Measurements from ENCODE around the gene UBAC1.
"Not testable (repeated sequence)": the region's sequence is repeated elsewhere in the genome, so short reads cannot be mapped to it uniquely, and the experiment has no call there.

UBAC1 gene

DNA sequence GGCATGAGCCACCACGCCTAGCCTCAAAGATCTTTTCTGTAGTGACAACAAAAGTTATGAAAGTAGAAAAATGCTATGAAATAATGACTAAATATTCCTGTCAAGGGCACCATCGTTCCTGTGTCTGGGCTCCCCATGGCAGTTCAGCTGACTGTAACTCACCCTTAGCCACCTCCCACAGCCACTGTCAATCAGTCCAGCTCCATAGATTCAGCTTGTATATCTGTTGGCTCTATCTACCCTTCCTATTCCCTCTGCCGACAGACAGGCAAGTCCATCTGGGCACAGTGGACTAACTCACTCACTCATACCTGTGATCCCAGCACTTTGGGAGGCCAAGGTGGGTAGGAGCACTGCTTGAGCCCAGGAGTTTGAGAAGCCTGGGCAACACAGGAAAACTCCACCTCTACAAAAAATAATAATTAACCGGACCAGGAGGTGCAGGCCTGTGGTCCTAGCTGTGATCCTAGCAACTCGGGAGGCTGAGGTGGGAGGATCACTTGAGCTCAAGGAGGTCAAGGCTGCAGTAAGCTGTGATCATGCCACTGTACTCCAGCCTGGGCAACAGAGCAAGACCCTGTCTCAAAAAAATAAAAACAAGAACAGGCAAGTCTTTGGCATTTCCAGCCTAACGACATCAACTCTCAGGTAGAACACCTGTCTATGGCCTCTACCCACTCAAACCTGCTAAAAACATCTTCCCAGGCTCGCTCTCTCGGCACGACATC is 60.0 kb downstream of the UBAC1 start:
- DNase-seq (ENCODE audit: low spot score): no peak

DNA sequence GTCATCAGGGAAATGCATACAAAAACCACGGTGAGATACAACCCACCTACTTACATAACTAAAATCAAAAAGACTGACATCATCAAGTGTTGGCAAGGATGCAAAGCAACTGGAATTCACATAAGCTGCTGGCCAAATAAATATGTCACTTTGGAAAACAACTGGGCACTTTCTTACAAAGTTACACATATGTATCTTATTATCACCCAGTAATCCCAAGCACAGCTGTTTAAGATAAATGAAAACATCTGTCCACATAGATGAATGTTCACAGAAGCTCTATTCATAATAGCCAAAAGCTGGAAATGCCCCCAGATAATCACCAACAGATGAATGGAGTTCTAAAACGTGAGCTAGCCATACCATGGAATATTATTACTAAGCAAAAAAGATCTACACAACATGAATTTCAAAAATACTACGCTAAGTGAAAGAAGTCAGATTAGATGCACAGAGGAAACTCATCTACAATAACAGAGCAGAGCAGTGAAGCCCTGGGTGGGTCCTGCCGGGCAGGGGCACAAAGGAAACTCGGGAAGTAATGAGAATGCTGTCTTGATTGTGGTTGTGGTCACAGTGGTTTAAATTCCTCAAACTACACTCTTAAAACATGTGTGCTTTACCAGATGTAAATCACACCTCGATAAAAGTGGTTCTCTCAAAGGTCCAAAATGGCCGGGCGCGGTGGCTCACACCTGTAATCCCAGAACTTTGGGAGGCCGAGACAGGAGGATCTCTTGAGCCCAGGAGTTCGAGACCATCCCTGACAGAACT is 62.4 kb downstream of the UBAC1 start:
- DNase-seq (ENCODE audit: low spot score): no peak

DNA sequence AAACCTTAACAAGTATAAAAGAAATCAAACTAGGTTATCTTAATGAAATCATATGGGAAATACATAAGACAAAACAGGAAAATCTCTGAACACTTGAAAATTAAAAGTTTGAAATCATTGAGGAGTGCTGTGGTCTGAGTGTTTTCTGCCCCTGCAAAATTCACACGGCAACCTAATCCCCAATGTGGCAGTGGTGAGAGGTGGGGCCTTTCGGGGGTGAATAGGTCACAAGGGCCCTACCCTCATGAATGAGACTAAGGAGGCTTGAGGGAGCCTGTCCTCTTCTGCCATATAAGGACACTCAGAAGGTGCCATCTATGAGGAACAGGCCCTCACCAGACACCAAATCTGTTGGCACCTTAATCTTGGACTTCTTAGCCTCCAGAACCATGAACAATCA is 64.5 kb downstream of the UBAC1 start:
- no peak for DNase-seq (ENCODE audit: low spot score)

DNA sequence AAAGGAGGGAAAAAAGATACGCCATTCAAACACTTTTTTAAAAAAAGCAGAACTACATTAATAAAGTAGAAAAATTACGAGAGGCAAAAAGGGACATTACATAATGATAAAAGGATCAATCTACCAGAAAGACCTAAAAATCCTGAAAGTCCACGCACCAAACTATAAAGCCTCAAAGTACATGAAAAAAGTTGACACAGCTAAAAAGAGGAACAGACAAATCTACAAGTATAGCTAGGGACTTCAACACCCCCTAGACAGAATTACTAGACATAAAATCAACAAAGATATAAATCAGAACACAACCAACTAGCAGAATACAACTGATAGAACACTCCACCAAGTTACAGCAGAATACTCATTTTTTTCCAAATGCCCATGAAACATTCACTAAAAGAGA is 65.0 kb downstream of the UBAC1 start:
- no peak for DNase-seq (ENCODE audit: low spot score)

DNA sequence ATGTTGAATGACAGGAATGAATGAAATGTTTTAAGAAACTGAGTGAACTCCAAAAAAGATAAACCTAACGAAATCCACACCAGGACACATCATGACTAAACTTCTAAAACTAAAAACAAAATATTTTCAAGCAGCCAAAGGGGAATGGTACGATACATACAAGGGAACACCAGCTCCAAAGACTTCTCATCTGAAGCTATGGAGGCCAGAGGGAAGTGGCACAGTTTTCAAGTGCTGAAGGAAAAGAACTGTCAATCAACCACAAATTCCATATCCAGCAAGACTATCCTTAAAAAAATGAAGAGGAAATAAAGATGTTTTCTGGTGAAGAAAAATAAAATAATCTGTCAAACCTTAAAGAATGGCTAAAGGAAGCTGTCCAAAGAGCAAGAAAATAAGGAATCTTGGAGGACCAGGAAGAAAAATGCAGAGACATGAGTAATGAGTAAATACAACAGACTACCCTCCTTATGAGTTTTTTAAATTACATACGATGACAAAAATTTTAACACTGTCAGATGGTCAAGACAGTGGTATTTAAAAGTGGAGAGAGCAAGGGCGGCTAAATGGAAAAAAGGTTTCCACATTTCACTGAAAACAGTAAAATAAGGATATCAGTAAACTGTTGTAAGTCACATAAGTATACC is 65.8 kb downstream of the UBAC1 start:
- DNase-seq (ENCODE audit: low spot score): no peak

DNA sequence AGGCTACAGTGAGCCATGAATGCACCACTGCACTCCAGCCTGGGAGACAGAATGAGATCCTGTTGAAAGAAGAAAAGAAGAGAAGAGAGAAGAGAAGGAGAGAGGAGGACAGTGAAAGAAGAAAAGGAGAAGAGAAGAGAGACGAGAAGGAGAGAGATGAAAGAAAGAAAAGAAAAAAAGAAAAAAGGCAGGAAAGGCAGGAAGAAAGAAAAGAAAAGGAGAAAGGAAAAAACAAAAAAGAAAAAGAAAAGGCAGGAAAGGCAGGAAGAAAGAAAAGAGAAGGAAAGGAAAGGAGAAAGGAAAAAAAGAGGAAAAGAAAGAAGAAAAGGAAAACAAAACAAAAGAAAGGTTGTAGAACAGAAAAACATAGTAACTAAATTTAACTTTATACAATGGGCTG is 68.1 kb downstream of the UBAC1 start:
- no peak for DNase-seq (ENCODE audit: low spot score)

DNA sequence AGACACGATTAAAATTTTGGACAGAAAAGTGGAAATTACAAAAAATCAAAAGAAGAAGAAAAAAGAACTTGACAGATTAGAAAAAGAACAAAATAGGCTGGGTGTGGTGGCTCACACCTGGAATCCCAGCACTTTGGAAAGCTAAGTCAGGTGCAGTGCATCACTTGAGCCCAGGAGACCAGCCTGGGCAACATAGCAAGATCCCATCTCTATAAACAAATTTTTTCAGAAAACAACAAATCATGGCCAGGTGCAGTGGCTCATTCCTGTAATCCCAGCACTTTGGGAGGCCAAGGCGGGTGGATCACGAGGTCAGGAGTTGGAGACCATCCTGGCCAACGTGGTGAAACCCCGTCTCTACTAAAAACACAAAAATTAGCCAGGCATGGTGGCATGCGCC is 68.8 kb downstream of the UBAC1 start:
- not testable (repeated sequence) for DNase-seq (ENCODE audit: low spot score)

DNA sequence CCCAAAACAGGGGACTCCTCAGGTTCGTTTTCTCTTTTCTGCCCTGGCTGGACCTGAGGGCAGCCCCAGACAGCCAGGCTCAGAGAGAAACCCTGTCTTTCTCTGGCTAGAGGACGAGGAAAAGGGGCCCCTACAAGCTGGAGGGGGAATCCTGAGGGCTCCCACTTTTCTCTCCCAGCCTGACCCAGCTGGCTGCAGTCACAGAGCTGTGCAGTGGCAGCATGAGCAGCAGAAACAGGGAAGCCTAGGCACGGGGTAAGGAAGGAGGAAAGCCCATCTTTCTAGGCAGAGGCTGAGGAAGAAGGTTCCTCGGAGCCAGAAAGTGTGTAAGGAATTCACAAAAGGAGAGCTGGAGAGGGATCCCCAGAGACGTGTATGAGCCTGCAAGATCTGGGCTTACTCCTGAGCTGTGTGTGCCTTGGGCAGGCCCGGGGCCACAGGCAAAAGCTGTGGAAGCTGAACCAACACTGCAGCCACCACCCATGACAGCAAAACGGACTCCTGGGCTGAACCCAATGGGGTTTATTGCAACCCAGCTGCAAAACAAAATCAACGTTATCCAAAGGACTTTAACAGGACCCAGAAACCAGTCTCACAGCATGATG is 70.0 kb downstream of the UBAC1 start:
- no peak for DNase-seq (ENCODE audit: low spot score)

DNA sequence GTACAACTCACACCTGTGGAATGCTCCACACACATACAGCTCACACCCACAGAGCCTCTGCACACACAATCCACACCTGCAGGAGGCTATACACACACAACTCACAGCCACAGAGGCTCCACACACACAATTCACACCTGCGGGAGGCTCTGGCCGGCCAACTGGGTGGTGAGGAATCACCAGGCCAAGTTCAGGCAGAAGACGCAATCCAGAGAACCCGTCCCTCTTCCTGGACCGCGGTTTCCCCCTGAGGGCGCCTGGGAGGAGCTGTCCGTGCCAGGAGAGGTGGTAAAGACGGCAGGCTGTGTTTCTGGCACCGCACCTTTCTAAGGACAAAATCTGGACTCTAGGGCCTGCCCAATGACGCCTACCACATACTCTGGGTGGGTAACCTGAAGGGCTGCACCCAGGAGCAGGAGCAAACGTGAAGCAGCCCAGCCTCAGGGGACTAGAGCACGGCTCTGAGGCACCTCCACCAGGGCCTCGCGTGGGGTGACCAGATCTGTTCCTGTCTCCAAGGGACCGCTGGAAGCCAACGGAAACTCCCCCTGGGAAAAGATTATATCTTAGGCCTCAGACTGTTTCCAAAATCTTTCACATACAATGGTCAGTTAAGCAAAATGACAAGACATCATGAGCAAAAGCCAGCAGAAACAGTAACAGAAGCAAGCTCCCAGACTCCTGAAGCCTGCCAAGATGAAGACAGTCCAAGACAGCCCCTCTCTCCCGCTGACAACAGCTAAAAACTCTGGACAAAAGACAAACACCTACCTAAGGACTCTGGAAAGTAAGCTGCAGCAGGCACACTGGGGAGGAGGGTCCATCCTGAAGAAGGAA is 70.8 kb downstream of the UBAC1 start:
- DNase-seq (ENCODE audit: low spot score): no peak

DNA sequence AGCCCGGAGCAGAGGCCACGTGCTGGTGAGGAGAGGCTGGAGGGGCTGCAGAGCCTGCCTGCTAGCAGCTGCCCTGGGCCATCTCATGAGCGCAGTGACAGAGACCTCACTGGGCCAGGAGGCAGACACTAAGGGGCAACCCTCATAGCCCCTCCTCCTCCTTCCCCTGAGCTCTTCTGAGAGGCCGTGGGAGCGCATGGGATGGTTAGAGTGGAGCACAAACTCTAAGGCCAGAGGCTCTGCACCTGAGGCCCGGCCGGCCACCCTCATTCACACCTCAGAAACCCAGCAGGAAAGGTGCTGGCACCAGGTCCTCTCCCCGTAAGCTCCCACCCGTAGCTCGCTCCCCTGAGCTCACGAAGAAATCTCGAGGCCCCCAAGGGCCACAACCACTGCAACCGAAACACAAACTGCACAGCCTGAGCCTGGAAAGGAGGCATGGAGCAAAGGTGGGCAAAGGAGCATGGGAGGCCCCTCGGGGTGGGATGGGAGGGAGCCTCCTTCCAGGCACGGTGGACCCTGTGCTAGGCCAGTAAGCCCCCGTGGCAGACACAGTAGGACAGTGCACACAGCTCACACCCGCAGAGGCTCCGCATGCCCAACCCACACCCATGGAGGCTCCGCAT is 71.5 kb downstream of the UBAC1 start:
- DNase-seq (ENCODE audit: low spot score): no peak

DNA sequence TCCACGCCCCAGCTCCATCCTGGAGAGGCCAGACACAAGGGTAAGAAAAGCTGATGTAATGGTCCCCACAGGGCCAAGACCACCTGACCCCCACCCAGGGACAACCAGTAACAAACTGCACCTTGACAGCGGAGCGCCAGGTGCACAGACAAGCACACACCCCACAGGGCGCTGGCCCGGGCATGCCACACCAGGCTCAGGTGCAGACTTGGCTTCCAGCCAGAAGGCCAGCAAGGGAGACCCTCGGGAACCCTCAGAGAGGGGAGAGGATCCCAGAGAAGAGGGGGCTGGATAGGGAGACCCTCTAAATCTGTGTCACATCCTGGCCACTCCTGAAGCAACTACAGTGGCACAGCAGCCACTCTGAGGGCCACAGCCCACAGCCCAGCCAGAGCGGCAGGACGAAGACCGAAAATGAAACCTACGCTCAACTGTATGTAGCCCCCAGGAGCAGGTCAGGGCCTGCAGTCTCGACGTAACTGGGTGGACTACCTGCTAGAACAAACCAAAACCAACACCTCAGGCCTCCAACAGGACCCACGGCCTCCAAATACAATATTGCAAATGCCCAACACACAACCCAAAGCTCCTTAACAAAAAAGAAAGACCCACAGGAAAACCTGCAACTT is 72.3 kb downstream of the UBAC1 start:
- no peak for DNase-seq (ENCODE audit: low spot score)

DNA sequence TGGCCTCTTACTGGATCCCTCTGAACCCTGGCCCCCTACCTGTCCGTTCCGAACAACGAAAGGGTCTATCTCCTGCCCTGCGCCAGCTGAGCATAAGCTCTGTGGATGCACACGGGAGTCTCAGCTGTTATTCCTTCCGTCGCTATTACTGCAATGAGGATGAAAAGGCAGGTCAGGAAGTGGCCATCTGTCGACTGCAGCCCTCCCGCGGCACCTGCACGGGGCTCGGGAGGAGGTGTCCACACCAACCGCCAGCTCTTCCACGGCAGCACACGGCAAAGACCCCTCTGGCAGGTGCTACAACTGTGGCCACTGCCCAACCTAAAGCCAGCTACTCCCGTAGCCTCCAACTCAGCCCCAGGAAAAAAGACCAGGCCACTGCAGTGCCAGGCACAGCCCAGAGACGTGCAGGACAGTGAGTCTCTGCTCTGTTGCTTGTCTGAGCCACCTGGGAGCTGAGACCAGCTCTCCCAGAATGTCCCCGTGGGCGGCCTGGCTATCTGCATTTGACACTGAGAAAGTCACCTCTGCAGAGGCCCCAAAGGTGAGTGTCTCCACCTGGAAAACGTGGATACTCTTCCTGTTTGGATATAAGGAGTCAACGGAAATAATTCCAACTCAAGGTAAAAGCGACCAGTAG is 72.9 kb downstream of the UBAC1 start:
- DNase-seq (ENCODE audit: low spot score): no peak

DNA sequence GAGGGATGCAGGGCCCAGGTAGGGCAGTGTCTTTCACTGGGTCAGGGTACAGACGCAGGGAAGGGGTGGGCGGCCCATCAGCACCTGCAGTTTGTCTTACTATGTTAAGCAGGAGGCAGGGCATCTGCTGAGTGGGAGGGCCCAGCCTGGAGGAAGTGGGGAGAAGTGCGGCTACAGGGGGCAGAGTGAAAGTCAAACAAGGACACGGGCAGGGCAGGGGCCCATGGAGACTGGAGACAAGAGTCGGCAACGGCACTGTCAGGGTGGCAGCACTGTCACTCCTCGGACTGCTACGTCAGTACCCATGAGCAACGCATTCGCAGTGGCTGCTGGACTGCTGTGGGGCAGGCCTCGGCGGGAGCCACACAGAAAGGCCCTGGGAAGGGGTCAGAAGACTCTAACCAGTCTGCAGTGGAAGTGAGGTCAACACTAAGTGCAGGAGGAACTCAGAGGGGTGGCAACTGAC is 73.6 kb downstream of the UBAC1 start:
- no peak for DNase-seq (ENCODE audit: low spot score)

DNA sequence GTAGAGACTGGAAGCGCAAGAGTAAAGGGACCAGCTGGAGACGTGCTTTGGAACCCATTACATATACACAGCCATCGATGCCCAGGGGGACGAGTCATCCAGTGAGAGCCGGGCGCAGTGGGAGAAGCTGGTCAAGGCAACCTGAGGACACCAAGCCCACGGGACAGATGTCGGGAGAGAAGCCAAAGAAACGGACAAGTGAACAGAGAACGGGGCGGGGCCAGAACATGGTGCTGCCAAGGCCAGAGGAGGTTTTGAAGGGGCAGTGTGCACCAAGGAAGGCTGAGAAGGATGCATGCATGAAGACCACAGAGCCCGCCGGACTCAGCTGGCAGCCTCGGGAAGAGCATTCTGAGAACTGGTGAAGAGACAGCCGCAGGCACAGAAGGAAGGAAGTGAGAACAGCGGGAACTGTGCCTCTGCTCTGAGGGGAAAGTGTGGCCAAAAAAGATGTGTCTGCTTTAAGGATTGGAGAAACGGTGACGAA is 74.1 kb downstream of the UBAC1 start:
- DNase-seq (ENCODE audit: low spot score): no peak

DNA sequence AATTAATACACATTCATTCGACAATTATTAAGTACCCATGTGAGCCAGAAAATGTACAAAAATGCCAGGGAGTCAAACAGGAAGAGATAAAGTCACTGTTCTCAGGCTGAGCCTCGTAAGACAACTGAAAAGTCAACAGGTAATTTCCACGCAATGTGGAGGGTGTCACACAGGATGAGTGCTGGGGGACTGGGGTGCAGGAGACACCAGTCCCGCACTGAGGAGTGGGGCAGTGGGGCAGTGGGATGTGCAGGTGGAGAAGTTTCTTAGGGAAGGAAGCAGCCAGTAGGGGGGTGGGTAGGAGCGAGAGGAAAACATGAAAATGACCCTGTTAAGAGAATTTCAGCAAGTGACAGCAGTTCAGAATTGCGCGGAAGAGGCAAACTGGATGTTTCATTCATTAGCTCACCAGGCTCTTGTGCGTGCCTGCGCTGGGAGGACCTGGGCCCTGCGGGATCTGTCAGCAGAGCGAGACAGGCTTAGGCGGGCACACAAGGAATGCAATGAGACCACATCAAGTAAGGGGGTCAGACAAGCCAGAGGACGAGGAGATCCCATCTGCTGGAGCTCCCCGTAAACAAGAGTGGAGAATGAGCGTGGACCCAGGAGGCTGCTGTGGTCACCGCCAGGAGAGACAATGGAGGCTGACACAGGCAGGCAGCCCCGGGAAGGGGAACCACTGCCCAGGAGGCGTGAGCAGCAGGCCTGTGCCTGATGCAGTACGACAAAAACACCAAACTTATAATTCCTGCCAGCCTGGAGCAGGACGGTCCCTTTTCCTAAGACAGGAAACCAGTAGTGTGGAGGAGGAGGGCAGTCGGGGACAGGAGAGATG is 74.8 kb downstream of the UBAC1 start:
- DNase-seq (ENCODE audit: low spot score): no peak

DNA sequence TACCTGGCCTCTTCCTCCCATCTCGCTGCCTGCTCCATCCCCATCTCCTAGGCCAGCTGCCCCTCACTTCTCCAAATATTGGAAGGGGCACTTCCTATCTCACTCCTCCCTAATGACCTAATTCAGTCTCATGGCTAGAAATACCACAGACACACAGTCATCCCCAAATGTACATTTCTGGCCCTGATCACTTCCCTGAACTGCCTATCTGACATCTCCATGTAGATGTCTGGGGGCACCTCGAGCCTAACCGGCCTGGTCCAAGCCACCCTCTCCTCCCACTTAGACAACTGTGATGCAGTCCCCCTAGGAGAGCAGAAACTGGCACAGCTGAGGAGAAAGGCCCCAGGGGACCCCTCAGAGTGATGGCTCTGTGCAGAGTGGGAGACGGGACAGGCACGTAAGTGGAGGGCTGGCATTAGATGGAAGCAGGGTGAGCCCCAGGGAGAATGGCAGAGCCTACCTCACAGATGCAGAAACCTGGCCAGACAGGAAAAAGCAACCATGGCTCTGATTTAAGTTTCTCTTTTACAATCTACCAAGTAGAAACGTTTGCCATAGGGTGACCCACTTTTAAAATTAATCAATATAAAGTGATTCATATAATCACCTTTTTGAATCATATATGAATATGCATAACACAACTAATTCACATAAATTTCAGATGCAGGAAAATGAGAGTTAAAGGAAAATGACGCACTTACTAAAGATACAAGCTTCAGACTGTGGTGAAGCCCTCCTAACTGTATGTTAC is 75.9 kb downstream of the UBAC1 start:
- no peak for DNase-seq (ENCODE audit: low spot score)

DNA sequence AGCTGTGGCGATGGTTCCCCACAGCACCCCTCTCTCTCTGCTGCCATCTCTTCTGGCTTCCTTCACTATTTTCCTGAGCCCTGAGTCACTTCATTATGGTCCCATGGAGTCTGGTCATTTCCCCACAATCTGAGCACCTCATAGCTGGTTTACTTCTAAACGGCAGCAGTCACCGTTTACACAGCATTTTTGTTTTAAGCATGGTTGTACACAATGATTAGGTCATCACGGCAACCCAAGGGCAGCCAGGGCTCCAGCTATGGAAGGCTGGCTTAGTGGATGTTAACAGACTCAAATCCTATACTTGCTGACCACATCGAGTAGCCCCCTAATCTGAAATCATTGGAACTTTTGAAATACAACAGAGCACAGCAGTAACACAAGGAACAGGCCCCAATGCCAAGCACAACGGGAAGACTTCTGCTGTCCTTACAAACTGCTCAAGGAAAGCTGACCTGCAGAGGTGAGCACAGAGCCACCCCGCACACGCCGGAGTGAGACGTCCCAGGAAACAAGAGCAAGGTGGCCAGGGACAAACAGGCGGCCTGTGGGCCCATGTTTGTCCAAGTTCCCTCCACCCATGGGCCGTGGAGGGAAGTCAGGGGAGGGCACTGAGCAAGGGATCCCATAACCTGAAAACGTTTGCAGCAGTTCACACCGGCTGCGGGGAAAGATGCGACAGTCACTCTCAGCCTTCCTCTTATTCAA is 76.7 kb downstream of the UBAC1 start:
- DNase-seq (ENCODE audit: low spot score): no peak
